GM04504 (cell line): ENCODE data around the gene WNK4.

ENCODE experiments used
- DNase-seq: peaks from one replicate; pipeline ENCODE4 v3.0.0-alpha.2; 2012; ENCODE audit warnings: low read depth

Gene WNK4

GRCh38 chr17:42841975-42842685 is 61.7 kb downstream of the WNK4 start:
- DNase-seq: no peak

- no peak for DNase-seq
These were observed 63.0 kb downstream of the WNK4 start for GRCh38 chr17:42843358-42843934.

GRCh38 chr17:42844271-42844670 is 63.9 kb downstream of the WNK4 start, which contains the start of gene AOC2:
AOC2 (plus strand) TSS chr17:42844580; CDS start chr17:42844627, 47 bp downstream.
- DNase-seq: no peak

GRCh38 chr17:42844761-42845555 is 64.5 kb downstream of the WNK4 start:
- DNase-seq: no peak

- DNase-seq: no peak
These were observed 65.1 kb downstream of the WNK4 start for GRCh38 chr17:42845556-42845917.

- no peak for DNase-seq
These were observed 65.6 kb downstream of the WNK4 start for GRCh38 chr17:42845918-42846593.
